HFF-Myc (cell line): ENCODE results near the gene ROBO1.

Experiments
- DNase-seq: peaks from one replicate; pipeline ENCODE4 v3.0.0-alpha.2; 2011; ENCODE audit warnings: low read depth; ENCODE audit errors: extremely low read depth
- H3K4me3 ChIP-seq: replicated peaks from 2 replicates; pipeline ENCODE4 v1.5.1; 2011; ENCODE audit warnings: low read depth, mild to moderate bottlenecking, control low read depth, low read length
- TF ChIP-seq, protein P1 (sequence below): IDR thresholded peaks from 2 replicates; pipeline ENCODE4 v1.5.1; 2012; ENCODE audit warnings: mild to moderate bottlenecking, low read depth, low read length, control low read depth; ENCODE audit errors: missing control alignments

ROBO1 gene

DNA sequence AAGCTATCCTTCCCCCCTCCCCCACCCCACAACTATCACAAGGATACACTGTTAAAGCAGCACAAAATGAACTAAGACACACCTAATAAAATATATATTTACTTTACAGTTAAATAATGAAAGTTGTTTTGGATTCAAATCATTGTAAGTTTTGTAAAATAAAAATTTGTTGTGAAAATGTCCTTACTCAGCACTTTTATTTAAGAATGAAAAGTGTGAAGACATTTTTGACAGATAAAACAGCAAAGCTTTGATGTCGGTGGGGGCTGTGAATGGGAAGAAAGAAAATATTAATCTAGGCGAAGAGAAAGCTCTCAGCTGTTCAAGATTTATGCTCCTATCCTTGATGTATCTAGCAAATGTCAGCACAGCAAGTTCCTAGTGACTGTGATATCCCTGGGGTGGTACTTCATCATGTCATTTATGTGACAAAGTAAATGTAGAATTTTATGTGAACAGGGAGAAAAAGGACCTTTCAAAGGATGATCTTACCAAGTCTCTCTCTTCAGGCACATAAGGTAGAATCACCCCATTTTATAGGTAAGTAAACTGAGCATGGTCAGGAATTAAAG lies 216.4 kb downstream of the ROBO1 start:
- no peak overlapping the region for H3K4me3 ChIP-seq
- no peak for DNase-seq
- TF ChIP-seq, protein P1, sequence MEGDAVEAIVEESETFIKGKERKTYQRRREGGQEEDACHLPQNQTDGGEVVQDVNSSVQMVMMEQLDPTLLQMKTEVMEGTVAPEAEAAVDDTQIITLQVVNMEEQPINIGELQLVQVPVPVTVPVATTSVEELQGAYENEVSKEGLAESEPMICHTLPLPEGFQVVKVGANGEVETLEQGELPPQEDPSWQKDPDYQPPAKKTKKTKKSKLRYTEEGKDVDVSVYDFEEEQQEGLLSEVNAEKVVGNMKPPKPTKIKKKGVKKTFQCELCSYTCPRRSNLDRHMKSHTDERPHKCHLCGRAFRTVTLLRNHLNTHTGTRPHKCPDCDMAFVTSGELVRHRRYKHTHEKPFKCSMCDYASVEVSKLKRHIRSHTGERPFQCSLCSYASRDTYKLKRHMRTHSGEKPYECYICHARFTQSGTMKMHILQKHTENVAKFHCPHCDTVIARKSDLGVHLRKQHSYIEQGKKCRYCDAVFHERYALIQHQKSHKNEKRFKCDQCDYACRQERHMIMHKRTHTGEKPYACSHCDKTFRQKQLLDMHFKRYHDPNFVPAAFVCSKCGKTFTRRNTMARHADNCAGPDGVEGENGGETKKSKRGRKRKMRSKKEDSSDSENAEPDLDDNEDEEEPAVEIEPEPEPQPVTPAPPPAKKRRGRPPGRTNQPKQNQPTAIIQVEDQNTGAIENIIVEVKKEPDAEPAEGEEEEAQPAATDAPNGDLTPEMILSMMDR: no peak

DNA sequence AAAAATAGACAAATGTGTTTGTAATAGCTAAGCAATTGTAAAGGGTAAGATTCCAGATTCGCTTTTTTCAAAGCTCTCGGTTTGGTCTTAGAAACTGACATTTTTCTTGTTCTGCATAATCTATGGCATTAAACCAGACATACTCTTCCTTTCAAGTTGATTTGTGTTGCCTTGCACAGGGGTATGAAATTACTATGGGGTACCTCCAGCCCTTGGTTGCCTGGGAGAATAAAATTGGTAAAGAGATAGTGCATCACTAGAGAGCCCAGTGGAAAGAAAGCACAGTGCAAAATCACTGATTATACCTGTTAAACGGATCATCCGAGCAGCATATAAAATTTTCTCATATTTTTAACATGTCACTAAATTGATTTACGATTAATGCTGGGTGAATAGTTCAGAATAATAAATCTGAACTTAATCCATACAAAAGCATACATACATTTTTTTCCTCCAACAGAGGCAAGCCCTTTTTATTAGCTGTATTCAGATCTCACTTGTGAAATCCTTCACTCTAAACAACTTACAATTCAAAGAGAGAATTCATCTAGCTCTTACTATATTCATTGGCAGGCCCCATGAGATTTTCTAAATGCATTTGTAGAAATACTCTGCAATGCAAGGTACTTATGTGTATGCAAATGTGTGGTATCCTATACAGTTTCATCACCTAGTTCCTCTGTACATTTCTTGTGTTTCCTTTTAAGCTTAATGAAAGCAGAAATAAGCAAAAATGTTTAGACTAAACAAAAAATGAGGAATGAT lies 224.4 kb downstream of the ROBO1 start:
- DNase-seq: no peak
- no peak overlapping the region for H3K4me3 ChIP-seq
- TF ChIP-seq, protein P1: no peak

DNA sequence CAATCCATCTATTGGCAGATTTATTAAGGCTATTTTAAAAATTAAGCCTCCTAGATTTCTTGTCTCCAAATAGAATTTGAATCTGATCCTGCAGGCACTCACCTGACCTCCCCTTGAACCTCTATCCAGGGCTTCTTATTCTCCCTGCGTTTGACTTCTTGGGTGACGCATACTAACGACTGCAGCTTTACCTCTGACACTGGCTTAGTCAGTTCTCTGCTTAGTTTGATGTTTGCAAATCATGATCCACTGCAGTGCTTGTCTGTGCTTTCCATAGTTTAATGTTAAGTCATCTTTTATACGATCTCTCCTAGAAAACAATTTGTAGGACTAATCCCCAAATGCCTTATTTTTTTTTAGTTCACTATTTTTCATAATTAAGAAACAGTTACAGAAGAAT lies 233.1 kb downstream of the ROBO1 start:
- no peak overlapping the region for H3K4me3 ChIP-seq
- DNase-seq: no peak

DNA sequence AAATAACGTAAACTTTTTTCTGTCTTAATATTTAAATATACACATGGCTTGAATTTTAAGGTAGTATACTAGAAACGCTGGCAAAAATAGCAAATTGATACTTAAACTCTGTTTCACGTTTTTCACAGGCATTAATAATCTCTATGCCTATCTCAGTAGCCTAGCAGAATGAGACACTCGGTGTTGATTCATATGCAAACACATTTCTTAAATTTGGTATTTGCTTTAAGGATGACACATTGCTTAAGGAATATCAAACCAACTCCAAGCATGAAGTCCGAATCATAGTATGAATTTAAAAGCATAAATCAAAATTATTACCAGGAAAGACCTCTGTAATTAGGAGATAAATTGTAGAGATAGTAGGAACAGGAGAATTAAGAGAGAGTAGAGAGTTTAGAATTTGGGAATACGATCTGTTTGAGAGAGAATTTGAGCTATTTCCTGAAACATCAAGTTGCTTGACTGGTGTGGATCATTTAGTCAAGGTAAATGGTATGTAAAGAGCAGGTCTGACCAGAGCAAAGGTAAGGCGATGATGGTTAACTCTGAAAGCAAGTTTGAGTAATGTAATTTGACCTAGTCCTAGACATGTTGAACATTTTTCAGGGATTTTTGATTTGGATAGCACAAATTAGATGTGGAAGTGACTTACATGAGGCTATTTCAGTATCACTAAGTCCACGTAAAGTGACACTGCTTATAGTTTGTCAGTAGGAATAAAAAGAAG lies 236.1 kb downstream of the ROBO1 start:
- no peak overlapping the region for H3K4me3 ChIP-seq
- DNase-seq: no peak
- TF ChIP-seq, protein P1: no peak

More for the DNA sequence above, 233.1 kb downstream of the ROBO1 start:
- TF ChIP-seq, protein P1: no peak

DNA sequence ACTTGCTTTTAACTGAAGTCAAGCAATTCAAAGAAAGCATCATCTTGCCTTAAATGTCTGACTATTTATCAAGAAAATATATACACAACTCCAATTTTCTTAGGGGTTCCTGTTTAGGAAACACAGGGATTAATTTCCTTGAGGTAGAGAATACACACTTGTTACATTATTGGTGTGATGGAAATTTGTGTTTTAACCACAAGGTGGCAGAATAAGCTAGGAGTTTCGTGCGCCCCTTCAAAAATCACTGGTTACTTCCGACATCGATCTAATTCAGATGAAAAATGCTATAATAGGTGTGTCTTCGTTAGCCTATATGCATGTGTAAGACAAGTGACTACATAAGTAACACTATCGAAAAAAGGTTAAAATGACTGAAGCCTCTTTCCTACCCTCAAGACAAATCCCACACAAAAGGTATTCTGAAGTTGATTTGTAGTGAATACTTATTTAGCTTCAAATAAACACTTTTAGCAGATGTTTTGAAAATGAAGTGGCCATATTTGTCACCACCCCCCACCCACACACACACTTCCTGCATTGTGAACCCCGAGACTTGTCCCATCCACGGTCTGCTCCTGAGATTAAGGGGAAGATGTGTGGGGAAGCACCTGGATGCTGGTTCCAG lies 246.5 kb downstream of the ROBO1 start:
- no peak overlapping the region for H3K4me3 ChIP-seq
- peak; percentile 12 for DNase-seq
- TF ChIP-seq, protein P1: peak; percentile 42

DNA sequence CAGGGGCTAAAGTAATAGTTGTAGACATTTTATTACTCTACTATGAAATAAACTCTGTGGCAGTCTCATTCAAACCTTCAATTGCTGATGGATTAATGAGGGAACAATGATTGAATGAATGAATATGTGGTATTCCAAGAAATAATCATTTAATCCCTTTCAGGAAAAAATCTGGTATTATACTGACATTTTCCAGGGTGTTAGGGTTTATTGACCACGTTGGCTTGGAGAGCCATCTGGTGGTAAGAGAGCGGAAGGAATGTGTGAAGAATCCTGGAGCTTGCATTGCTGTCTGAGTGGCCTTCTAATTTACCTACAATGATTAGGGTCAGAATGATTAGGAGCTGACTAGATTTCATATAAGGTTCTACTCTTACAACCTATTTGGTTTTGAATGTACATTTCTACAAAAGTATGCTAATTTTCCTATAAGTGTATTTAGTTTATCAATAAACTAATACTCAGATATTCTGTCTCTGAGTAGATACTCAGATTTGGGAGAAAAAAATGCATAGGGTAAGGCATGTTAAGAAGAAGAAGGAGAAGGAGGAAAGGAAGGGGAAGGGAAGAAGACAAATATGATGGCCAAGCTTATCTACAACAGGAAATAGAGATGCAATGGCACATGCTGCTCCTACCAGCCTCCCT lies 249.9 kb downstream of the ROBO1 start:
- no peak overlapping the region for H3K4me3 ChIP-seq
- TF ChIP-seq, protein P1: peak; percentile 67
- DNase-seq: peak; percentile 5
